GM12878 (cell line): Measurements from ENCODE around the gene IFI27L2. TPM values are rescaled to one million over a fixed set of nuclear protein-coding genes. Genes with fewer than 3 reads are reported as not detected.

Source experiments
- ATAC-seq: fragments of 200-7000 bp; cut with Tn5 transposase; 3 replicates; pipeline ENCODE4 v1.9.1; 2020; ENCODE audit warnings: mild to moderate bottlenecking, moderate library complexity
- BruUV-seq: library from RNA; stranded (reverse); fragments of 400-500 nt; replicated peaks from 2 replicates; lab custom pipeline; 2021; lab: Mats Ljungman, UMichigan
- CTCF ChIA-PET: fragments of 300-600 bp; sonication (Branson Sonifier 250); formaldehyde crosslinking; extraction: SDS; loops from one replicate; lab custom pipeline; 2021; ENCODE audit warnings: inconsistent platforms; lab: Yijun Ruan, JAX
- POLR2A ChIA-PET: fragments of 350-600 bp; formaldehyde crosslinking; extraction: SDS; loops from one replicate; lab custom pipeline; 2021; ENCODE audit warnings: inconsistent platforms; lab: Charles Lee
- RAD21 ChIA-PET: fragments of 300-600 bp; sonication (Branson Sonifier 250); formaldehyde crosslinking; loops from one replicate; lab custom pipeline; 2023; ENCODE audit warnings: antibody characterized with exemption; ENCODE audit not compliant: unreplicated experiment; lab: Charles Lee
- SMC1A ChIA-PET: fragments of 300-600 bp; sonication (Branson Sonifier 250); formaldehyde crosslinking; loops from one replicate; lab custom pipeline; 2023; ENCODE audit not compliant: unreplicated experiment, uncharacterized antibody; lab: Charles Lee
- DNase-seq: peaks from one replicate; pipeline ENCODE4 v3.0.0-alpha.2; 2011; ENCODE audit warnings: low read depth, low spot score
- FAIRE-seq: peaks from 3 replicates; lab custom pipeline; 2011; peaks lifted over from hg19 to GRCh38; lab: Jason Lieb, UNC
- H2AFZ ChIP-seq: 2 replicates; pipeline ENCODE4 v1.6.0; 2011; ENCODE audit warnings: low read depth, low read length, control low read depth; ENCODE audit not compliant: control insufficient read depth
- H3K27ac ChIP-seq: 2 replicates; pipeline ENCODE4 v1.5.1; 2011; ENCODE audit warnings: control low read depth; ENCODE audit not compliant: control insufficient read depth, insufficient read depth
- H3K27me3 ChIP-seq, 2 experiments: replicated peaks in 1 of 2; 2 replicates each; pipeline versions ENCODE4 v1.6.0 to v1.6.1; 2011; ENCODE audit warnings: low read length in 1 of 2; ENCODE audit not compliant: control insufficient read depth in 2 of 2, insufficient read depth in 2 of 2
- H3K36me3 ChIP-seq, 2 experiments: 2 replicates each; pipeline ENCODE4 v1.5.1; 2011; ENCODE audit warnings: low read length in 1 of 2; ENCODE audit not compliant: control insufficient read depth in 2 of 2, insufficient read depth in 2 of 2
- H3K4me1 ChIP-seq: 2 replicates; pipeline ENCODE4 v1.6.1; 2011; ENCODE audit warnings: mild to moderate bottlenecking, low read length, moderate library complexity, mixed read lengths; ENCODE audit not compliant: control insufficient read depth, insufficient read depth
- H3K4me2 ChIP-seq: 2 replicates; pipeline ENCODE4 v1.6.0; 2011; ENCODE audit warnings: control low read depth; ENCODE audit not compliant: control insufficient read depth, insufficient read depth
- H3K4me3 ChIP-seq: fragments of 200-600 bp; sonication (generic); 2 replicates; pipeline ENCODE4 v1.5.1; 2016
- H3K79me2 ChIP-seq: 2 replicates; pipeline ENCODE4 v1.6.0; 2011; ENCODE audit warnings: low read length; ENCODE audit not compliant: control insufficient read depth, insufficient read depth
- H3K9ac ChIP-seq: 2 replicates; pipeline ENCODE4 v1.8.0; 2011; ENCODE audit warnings: low read length, control low read depth, mixed read lengths; ENCODE audit not compliant: control insufficient read depth, insufficient read depth
- H3K9me3 ChIP-seq: replicated peaks from 3 replicates; pipeline ENCODE4 v1.5.1; 2011; ENCODE audit warnings: mild to moderate bottlenecking, low read length; ENCODE audit not compliant: control insufficient read depth, insufficient read depth
- H4K20me1 ChIP-seq: 2 replicates; pipeline ENCODE4 v1.6.0; 2011; ENCODE audit not compliant: control insufficient read depth, insufficient read depth
- BHLHE40 ChIP-seq, 2 experiments: fragments of 450-650 bp in 1 of 2; IDR thresholded peaks; 2 replicates each; pipeline ENCODE4 v1.6.1; 2011 to 2017; ENCODE audit warnings: low read depth in 2 of 2, borderline replicate concordance in 1 of 2, improper control_type of control experiment in 1 of 2, low read length in 1 of 2, mild to moderate bottlenecking in 1 of 2
- BRCA1 ChIP-seq: IDR thresholded peaks from 2 replicates; pipeline ENCODE4 v1.6.1; 2011; ENCODE audit warnings: low read depth, low read length, improper control_type of control experiment
- CBFB ChIP-seq: IDR thresholded peaks from 2 replicates; pipeline ENCODE4 v1.6.1; 2016; ENCODE audit warnings: antibody characterized with exemption, low read depth
- CHD4 ChIP-seq: fragments of 200-600 bp; sonication (generic); IDR thresholded peaks from 2 replicates; pipeline ENCODE4 v1.6.1; 2016; ENCODE audit warnings: mild to moderate bottlenecking
- E2F8 ChIP-seq: fragments of 450-650 bp; IDR thresholded peaks from 2 replicates; pipeline ENCODE4 v1.6.1; 2018; ENCODE audit warnings: mild to moderate bottlenecking, low read depth, moderate library complexity; ENCODE audit not compliant: partially characterized antibody
- FOXM1 ChIP-seq: IDR thresholded peaks from 2 replicates; pipeline ENCODE4 v1.6.1; 2012; ENCODE audit warnings: low read depth, mild to moderate bottlenecking, inconsistent platforms, low read length, moderate library complexity
- HDAC6 ChIP-seq: fragments of 200-600 bp; sonication (generic); IDR thresholded peaks from one replicate; pipeline ENCODE4 v1.8.0; 2017; ENCODE audit warnings: antibody characterized with exemption; ENCODE audit not compliant: unreplicated experiment
- IKZF2 ChIP-seq, 2 experiments: fragments of 450-650 bp; IDR thresholded peaks; 2 replicates each; pipeline ENCODE4 v1.6.1; 2017; ENCODE audit warnings: mild to moderate bottlenecking in 2 of 2, moderate library complexity in 2 of 2
- KDM1A ChIP-seq: fragments of 200-600 bp; sonication (generic); IDR thresholded peaks from 2 replicates; pipeline ENCODE4 v1.6.1; 2016; ENCODE audit warnings: borderline replicate concordance
- MXI1 ChIP-seq: fragments of 150-350 bp; IDR thresholded peaks from 2 replicates; pipeline ENCODE4 v1.6.1; 2011; ENCODE audit warnings: low read depth, mild to moderate bottlenecking, inconsistent platforms, low read length, improper control_type of control experiment
- NR2F1 ChIP-seq: fragments of 450-650 bp; conservative IDR thresholded peaks from 2 replicates; pipeline ENCODE4 v1.6.1; 2017; ENCODE audit warnings: mild to moderate bottlenecking
- RCOR1 ChIP-seq: conservative IDR thresholded peaks from 2 replicates; pipeline ENCODE4 v1.6.1; 2012; ENCODE audit warnings: low read depth, low read length, improper control_type of control experiment
- SIN3A ChIP-seq: IDR thresholded peaks from 2 replicates; pipeline ENCODE4 v1.6.1; 2012; ENCODE audit warnings: low read depth, low read length, improper control_type of control experiment
- SIX5 ChIP-seq: IDR thresholded peaks from 2 replicates; pipeline ENCODE4 v1.6.1; 2011; ENCODE audit warnings: mild to moderate bottlenecking, low read depth, low read length, moderate library complexity; ENCODE audit not compliant: severe bottlenecking
- SMC3 ChIP-seq: IDR thresholded peaks from 2 replicates; pipeline ENCODE4 v1.6.1; 2011; ENCODE audit warnings: low read length, improper control_type of control experiment, borderline replicate concordance
- STAT1 ChIP-seq: fragments of 450-650 bp; conservative IDR thresholded peaks from 2 replicates; pipeline ENCODE4 v1.6.1; 2014; ENCODE audit warnings: antibody characterized with exemption, mild to moderate bottlenecking
- TARDBP ChIP-seq: IDR thresholded peaks from 2 replicates; pipeline ENCODE4 v1.6.1; 2016; ENCODE audit warnings: borderline replicate concordance
- WRNIP1 ChIP-seq: IDR thresholded peaks from 2 replicates; pipeline ENCODE4 v1.6.1; 2011; ENCODE audit warnings: low read depth, low read length, improper control_type of control experiment, borderline replicate concordance
- ZSCAN29 ChIP-seq: fragments of 450-650 bp; IDR thresholded peaks from 2 replicates; pipeline ENCODE4 v1.6.1; 2017; ENCODE audit warnings: mild to moderate bottlenecking, moderate library complexity
- WGBS: methylation state at CpG from one replicate; pipeline ENCODE4 v1.1.6; 2016; ENCODE audit warnings: low lambda C conversion rate; ENCODE audit not compliant: insufficient replicate concordance, insufficient coverage; ENCODE audit errors: missing lambda C conversion rate; 5-methylcytosine and 5-hydroxymethylcytosine counted together
- in situ Hi-C: fragments of 300-500 bp; cut with MboI; formaldehyde crosslinking; loops from 9 replicates; pipeline ENCODE4 v1.14.3; 2018; ENCODE audit warnings: mixed read lengths
- intact Hi-C: fragments of 100-400 bp; cut with micrococcal nuclease; formaldehyde crosslinking; loops from one replicate; pipeline ENCODE4 v1.14.2; 2022; ENCODE audit not compliant: unreplicated experiment
- polyA plus RNA-seq, 11 experiments: library from polyadenylated mRNA; depleted of rRNA in 4 of 11; unstranded in 6 of 11; stranded (reverse) in 5 of 11; fragments of >200 nt; fragmentation: Nextera tagmentation in 4 of 11; fragmentation: Illumina TruSeq in 1 of 11; extraction: Ambion mirVana in 4 of 11; extraction: Trizol in 1 of 11; gene quantifications; 1 replicate in 1 of 11; 2 replicates in 10 of 11; pipeline versions ENCODE4 v1.2.1 to v1.2.3, GENCODE V29; 2011 to 2016; ENCODE audit warnings: inconsistent platforms in 2 of 11, missing spikeins in 2 of 11, low read depth in 1 of 11
- total RNA-seq, 4 experiments: library from RNA; depleted of rRNA in 3 of 4; stranded (reverse); fragments of >200 nt in 3 of 4; fragmentation: Illumina TruSeq in 1 of 4; extraction: Trizol in 1 of 4; gene quantifications; 2 replicates each; pipeline versions ENCODE4 v1.2.1 to v1.2.3, GENCODE V29; 2013 to 2021
- TF ChIP-seq, protein P1 (sequence below): IDR thresholded peaks from 2 replicates; pipeline ENCODE4 v1.6.1; 2011; ENCODE audit warnings: low read depth, low read length, improper control_type of control experiment, borderline replicate concordance

Gene IFI27L2
- total and polyA plus RNA-seq, 10 of the 15 experiments (the other 5 are each of a cell fraction or from before 2014, with no cell fraction given): 26.6 to 134 (median 60.3) TPM

DNA sequence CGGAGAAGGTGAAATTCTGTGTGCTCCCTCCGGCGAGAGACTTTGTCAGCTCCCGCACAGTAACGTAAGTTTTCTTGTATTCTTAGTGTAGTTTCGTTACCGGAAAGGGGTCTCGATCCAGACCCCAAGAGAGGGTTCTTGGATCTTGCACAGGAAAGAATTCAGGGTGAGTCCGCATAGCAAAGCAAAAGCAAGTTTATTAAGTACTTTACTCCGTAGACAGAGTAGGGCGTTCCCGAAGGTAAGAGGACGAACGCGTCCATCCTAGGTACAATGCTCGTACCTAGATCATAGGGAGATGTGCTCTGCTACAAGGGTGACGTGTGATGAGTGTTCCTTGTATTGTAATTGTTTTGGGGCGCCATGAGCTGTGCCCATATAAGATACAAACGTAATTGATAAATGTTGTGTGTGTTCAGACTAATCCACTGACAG, 48.0 kb downstream of the IFI27L2 start:
- ChIA-PET CTCF (interaction anchor here (0.6 to 4.5 kb wide), 15 partner anchors 22 to 192 kb away, joined by 3 to 17 read pairs (median 4); partner anchors contain the start of gene OTUB2), POLR2A (interaction anchor here (0.8 to 3.0 kb wide), 4 partner anchors 9 to 71 kb away, joined by 3 to 14 read pairs (median 6); partner anchors contain the start of gene IFI27L2), SMC1A (interaction anchor here (1.4 to 2.8 kb wide), 4 partner anchors 17 to 50 kb away, joined by 3 to 10 read pairs (median 9); no protein-coding TSS in a partner anchor), RAD21 (interaction anchor here (0.6 to 2.0 kb wide), 9 partner anchors 24 to 1434 kb away, joined by 3 to 13 read pairs (median 3); partner anchors contain the start of gene IFI27L2)
- peaks cover 7% of the 10 kb centered on the region for H3K9me3 ChIP-seq
- peaks cover 0 to 16% of the 10 kb centered on the region in 2 experiments; a peak in 3 of 4 replicates for H3K36me3 ChIP-seq
- H3K27me3 ChIP-seq: no peaks in the 10 kb centered on the region
- no TSS peak for BruUV-seq
- peaks cover 5% of the 10 kb centered on the region; the same call in 1 of the 2 replicates for H4K20me1 ChIP-seq
- H3K79me2 ChIP-seq: peaks cover 51% of the 10 kb centered on the region
- ATAC-seq (peak; percentile 22), FAIRE-seq (no peak), DNase-seq (no peak)
- H3K4me3 ChIP-seq: peak overlapping the region; percentile 72
- 2% methylated on average over 19 of the region's 19 CpGs for WGBS
- H3K4me1 ChIP-seq: peaks cover 3% of the 10 kb centered on the region
- peak overlapping the region; percentile 96 for H3K27ac ChIP-seq
- H3K9ac ChIP-seq: peak overlapping the region; percentile 98
- peak overlapping the region; percentile 84 for H3K4me2 ChIP-seq
- in situ Hi-C loops: no loop called here
- H2AFZ ChIP-seq: peak overlapping the region; percentile 98
- intact Hi-C loops: loop anchor here (5.0 kb wide), 1 partner anchor 104 kb away; the partner anchor contains the start of gene ASB2
- TF ChIP-seq CHD4 (no peak), HDAC6 (peak; percentile 12), ZSCAN29 (no peak), FOXM1 (no peak), IKZF2 (IDR thresholded peaks at IDR 0.05) (0 out of 4 replicates have a peak, but pooled peaks of 1 of the 2 experiments have one; percentile 4), BRCA1 (no peak), SMC3 (no peak), MXI1 (0 out of 2 replicates have a peak, but pooled peaks have one; percentile 34), TARDBP (0 out of 2 replicates have a peak, but pooled peaks have one; percentile 41), E2F8 (peak; percentile 5), STAT1 (0 out of 2 replicates have a peak, but pooled peaks have one; percentile 6), BHLHE40 (IDR thresholded peaks at IDR 0.05; ENCODE audit: borderline replicate concordance in 1 of 2, low read depth in 2 of 2, low read length in 1 of 2) (no peak), SIN3A (no peak), RCOR1 (no peak), SIX5 (no peak), WRNIP1 (no peak), CBFB (no peak), KDM1A (no peak), NR2F1 (no peak)
- TF ChIP-seq, protein P1, sequence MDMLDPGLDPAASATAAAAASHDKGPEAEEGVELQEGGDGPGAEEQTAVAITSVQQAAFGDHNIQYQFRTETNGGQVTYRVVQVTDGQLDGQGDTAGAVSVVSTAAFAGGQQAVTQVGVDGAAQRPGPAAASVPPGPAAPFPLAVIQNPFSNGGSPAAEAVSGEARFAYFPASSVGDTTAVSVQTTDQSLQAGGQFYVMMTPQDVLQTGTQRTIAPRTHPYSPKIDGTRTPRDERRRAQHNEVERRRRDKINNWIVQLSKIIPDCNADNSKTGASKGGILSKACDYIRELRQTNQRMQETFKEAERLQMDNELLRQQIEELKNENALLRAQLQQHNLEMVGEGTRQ: no peak
